ENCODE results near the gene GNA14. TPM values are rescaled to one million over a fixed set of nuclear protein-coding genes. Genes with fewer than 3 reads are reported as not detected.

Gene GNA14
- total RNA-seq, 2 donors from 2014 or later: 1.6 to 5.3 TPM

DNA sequence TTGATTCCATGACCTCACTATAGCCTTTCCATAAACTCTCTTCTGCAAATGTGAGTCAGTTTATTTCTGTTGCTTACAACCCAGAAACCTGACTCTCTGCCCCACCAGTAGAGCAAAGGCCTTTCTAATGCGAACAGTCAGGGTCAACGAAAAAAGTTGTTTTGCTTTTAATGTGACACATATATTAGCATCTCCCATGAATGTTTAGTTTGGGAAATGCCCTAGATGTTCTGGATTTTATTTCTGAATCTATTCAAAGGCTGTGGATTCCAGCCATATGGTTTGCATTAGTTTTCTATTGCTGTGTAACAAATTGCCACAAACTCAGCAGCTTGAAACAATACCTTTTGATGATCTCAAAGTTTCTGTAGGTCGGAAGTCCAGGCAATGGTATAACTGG is 193.5 kb downstream of the GNA14 start:
- DNase-seq (no peak), ATAC-seq (no peak)
- no peak overlapping the region for H3K4me3 ChIP-seq
- no peaks in the 10 kb centered on the region for H3K36me3 ChIP-seq (replicated peaks in 1 of 2; ENCODE audit: insufficient read depth in 1 of 2, low read depth in 2 of 2)
- no peak overlapping the region for H3K27ac ChIP-seq
- intact Hi-C loops (cut with DNase I): loop anchor here (10.0 kb wide), 1 partner anchor 300 kb away; no protein-coding TSS in a partner anchor
- no peaks in the 10 kb centered on the region for H3K27me3 ChIP-seq
- WGBS, 2 donors: 82 to 91% methylated on average over 3 of the region's 3 CpGs
- H3K9me3 ChIP-seq: no peaks in the 10 kb centered on the region
- TF ChIP-seq POLR2A (IDR thresholded peaks at IDR 0.05) (no peak), CTCF (IDR thresholded peaks at IDR 0.05) (no peak)
- H3K4me1 ChIP-seq: peaks cover 6% of the 10 kb centered on the region

DNA sequence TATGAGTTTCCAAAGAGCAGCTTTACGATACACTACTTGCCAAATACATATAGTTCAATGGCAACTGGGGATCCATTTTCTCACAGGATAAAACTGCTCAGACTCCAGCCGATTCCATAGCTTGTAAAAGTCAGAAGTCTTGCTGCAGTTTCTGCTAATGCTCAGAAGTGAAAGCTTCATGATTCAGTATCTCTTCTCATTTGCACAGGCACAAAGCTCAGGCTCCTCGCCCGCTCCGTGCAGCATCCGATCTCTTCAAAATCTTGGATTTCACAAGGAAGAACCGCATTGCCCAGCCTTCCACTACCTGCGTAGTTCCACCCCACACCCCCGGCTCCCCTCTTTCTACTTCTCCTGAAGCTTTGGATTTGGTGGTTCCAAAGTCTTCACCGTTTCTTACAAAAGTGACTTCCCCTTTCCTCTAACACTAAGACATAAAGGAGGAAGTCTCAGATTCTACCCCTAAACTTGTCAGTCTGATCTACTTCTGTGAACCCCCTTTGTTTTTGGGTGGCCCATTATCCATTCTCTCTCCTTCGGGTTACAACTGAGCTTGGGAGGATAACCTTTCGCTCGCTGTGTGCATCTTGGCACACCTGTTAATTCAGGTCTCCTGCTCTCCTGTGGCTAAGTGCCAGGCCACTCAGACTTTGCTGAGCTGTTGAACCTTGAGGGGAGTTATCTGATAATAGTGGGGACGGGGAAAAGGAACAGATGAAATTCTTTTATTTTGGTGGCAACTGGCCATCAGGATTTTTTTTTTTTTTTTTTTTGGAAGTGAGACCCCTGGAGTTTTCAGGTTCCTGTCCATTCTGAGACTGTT is 194.1 kb downstream of the GNA14 start:
- Histone ChIP-seq H3K36me3 (replicated peaks in 1 of 2; ENCODE audit: insufficient read depth in 1 of 2, low read depth in 2 of 2) (no peaks in the 10 kb centered on the region), H3K9me3 (no peaks in the 10 kb centered on the region), H3K27ac (no peak overlapping the region), H3K4me1 (peaks cover 13% of the 10 kb centered on the region), H3K27me3 (no peaks in the 10 kb centered on the region), H3K4me3 (no peak overlapping the region)
- DNase-seq (peak; percentile 23 to 77 (median 45)), ATAC-seq (no peak)
- 56 to 77% methylated on average over 14 of the region's 14 CpGs for WGBS, 2 donors
- no peak for TF ChIP-seq POLR2A (IDR thresholded peaks at IDR 0.05)
- TF ChIP-seq CTCF (IDR thresholded peaks at IDR 0.05): no peak
- intact Hi-C loops (cut with DNase I): loop anchor here (10.0 kb wide), 1 partner anchor 301 kb away; no protein-coding TSS in a partner anchor

GRCh38 chr9:77451507-77451906 is 196.6 kb downstream of the GNA14 start:
- intact Hi-C loops (cut with DNase I): loop anchor here (10.0 kb wide), 1 partner anchor 303 kb away; no protein-coding TSS in a partner anchor
- WGBS, 2 donors: 88 to 89% methylated on average over 4 of the region's 4 CpGs
- TF ChIP-seq CTCF (IDR thresholded peaks at IDR 0.05): no peak
- Histone ChIP-seq H3K9me3 (no peaks in the 10 kb centered on the region), H3K36me3 (replicated peaks in 1 of 2; ENCODE audit: insufficient read depth in 1 of 2, low read depth in 2 of 2) (no peaks in the 10 kb centered on the region), H3K27ac (no peak overlapping the region), H3K27me3 (no peaks in the 10 kb centered on the region), H3K4me3 (no peak overlapping the region), H3K4me1 (peaks cover 10% of the 10 kb centered on the region)
- DNase-seq: no peak
- ATAC-seq: no peak

DNA sequence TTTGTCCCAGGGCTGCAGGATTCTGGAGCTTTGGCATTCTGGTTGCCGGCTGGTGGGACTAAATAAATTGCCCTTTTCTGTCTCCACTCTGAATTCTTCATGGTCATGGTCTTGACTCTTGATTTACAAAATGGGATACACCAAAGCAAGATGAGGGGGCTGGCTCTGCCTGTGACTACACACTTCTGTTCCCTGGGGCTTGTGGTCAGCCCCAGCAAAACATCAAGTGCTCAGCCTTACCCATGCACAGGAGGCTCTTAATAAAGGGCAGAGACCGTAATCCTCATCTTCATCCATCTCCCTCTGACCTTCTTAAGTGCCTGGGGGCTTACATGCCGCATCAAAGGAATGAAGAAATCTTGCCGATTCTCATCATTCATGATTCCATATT is 198.0 kb downstream of the GNA14 start:
- WGBS, 2 donors: 99% methylated on average over 4 of the region's 4 CpGs
- TF ChIP-seq POLR2A (IDR thresholded peaks at IDR 0.05): no peak
- TF ChIP-seq CTCF (IDR thresholded peaks at IDR 0.05): no peak
- Histone ChIP-seq H3K9me3 (no peaks in the 10 kb centered on the region), H3K36me3 (replicated peaks in 1 of 2; ENCODE audit: insufficient read depth in 1 of 2, low read depth in 2 of 2) (no peaks in the 10 kb centered on the region), H3K4me1 (peaks cover 10% of the 10 kb centered on the region), H3K4me3 (no peak overlapping the region), H3K27me3 (no peaks in the 10 kb centered on the region), H3K27ac (no peak overlapping the region)
- intact Hi-C loops (cut with DNase I): loop anchor here (10.0 kb wide), 1 partner anchor 305 kb away; no protein-coding TSS in a partner anchor
- ATAC-seq (no peak), DNase-seq (no peak)
